HG03520 (cell line): ENCODE results near the gene NQO2.
"Not testable (repeated sequence)": the region's sequence is repeated elsewhere in the genome, so short reads cannot be mapped to it uniquely, and the experiment has no call there.

Experiments used
- ATAC-seq: cut with Tn5 transposase; IDR thresholded peaks from one replicate; pipeline ENCODE4 v1.9.1; 2021; ENCODE audit warnings: mild to moderate bottlenecking, moderate library complexity; ENCODE audit not compliant: unreplicated experiment

The NQO2 gene

DNA sequence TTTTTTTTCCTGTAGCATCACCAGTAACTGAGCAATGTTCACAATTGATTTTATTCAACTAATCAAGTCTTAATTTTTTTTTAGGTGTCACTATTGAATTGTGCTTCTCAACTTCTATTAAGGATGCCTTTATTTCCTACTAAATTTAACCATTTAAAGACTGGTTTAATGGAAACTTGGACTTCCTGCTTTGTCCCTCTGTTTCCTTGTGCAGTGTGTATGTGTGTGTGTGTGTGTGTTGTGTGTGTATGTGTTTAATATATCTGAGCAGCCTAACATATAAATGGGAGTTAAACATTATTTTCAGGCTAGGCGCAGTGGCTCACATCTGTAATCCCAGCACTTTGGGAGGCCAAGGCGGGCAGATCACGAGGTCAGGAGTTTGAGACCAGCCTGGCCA, 30.1 kb upstream of the NQO2 start:
- ATAC-seq, result no peak

GRCh38 chr6:2970034-2970685, 29.5 kb upstream of the NQO2 start:
- ATAC-seq, result no peak

DNA sequence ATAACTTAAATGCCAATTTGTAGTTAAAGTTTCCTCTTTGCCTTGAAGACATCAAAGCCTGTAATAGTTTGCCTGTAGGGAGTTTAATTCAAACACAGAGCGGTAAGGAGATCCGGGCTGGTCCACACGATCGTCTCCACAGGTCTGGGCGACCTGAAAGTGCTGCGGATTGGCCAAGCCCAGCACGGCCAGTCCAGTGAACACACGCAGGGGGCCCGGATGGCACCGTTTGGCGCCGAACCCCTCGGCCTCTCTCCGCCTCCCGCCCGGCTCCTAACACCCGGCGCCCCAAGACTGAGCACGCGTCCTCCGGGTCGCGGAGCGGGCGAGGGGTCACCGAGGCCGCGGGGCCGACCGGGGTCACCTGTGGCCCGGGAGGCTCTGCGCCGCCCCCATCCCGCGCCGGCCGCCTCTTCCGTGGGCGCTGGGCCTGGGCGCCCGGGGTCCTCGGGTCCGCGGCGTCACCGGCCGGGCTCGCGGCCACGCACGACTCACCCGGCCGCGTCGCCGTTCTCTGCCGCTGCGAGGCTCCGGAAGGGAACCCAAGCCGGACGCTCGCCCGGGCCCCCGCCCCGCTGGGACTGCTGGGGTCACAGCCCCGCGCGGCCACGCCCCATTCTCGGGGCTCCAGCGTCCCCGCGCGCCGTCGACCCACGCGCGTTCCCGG, 28.8 kb upstream of the NQO2 start:
- no peak for ATAC-seq

DNA sequence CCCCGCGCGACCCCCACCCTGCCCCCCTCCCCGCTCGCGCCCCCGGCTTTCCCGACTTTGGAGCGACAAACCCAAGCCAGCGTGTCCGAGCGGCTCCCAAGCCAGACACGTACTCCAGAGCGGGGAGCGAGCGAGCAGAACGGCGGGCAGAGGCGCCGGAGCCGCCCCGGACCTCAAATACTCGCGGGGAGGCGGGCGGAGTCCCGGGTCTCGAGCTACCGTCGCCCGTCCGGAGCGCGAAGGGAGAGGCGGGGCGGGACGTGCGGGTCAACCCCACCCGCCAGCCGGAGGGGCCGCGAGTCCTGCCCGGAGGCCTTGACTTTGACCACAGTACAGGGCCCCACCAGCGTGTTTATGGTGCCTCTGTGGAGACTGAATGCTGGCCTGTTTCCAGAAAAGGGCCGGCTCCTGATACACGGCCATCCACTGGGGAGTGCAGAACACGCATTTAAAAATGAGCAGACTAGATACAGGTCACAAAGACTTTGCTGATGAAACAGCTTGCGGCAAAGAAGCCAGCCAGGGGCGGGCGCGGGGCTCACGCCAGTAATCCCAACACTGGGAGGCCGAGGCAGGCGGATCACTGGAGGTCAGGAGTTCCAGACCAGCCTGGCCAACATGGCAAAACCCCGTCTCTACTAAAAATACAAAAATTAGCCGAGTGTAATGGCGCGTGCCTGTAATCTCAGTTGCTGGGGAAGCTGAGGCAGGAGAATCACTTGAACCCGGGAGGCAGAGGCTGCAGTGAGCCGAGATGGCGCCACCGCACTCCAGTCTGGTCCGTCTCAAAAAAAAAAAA, 28.1 kb upstream of the NQO2 start, which contains the start of gene SERPINB6:
SERPINB6 (minus strand) TSS at position 148 of the 799 bp plus-strand sequence. CDS start 12,235 bp downstream, outside the sequence.
- ATAC-seq, result no peak

DNA sequence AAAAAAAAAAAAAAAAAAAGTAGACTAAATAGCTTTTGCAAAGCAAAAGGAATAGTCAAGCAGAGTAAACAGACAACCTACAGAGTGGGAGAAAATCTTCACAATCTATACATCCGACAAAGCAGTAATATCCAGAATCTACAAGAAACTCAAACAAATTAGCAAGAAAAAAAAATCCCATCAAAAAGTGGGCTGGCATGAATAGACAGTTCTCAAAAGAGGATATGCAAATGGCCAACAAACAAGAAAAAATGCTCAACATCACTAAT, 27.5 kb upstream of the NQO2 start:
- not testable (repeated sequence) for ATAC-seq

GRCh38 chr6:2972685-2973084, 27.0 kb upstream of the NQO2 start:
- ATAC-seq, result not testable (repeated sequence)

DNA sequence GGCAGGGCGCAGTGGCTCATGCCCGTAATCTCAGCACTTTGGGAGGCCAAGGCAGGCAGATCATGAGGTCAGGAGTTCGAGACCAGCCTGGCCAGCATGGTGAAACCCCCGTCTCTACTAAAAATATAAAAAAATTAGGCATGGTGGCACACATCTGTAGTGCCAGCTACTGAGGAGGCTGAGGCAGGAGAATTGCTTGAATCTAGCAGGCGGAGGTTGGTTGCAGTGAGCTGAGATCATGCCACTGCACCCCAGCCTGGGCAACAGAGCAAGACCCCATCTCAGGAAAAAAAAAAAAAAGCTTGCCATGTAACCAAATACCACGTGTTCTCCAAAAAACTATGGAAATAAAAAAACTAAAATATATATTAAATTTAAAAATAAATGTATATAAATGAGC, 26.5 kb upstream of the NQO2 start:
- ATAC-seq, result not testable (repeated sequence)

DNA sequence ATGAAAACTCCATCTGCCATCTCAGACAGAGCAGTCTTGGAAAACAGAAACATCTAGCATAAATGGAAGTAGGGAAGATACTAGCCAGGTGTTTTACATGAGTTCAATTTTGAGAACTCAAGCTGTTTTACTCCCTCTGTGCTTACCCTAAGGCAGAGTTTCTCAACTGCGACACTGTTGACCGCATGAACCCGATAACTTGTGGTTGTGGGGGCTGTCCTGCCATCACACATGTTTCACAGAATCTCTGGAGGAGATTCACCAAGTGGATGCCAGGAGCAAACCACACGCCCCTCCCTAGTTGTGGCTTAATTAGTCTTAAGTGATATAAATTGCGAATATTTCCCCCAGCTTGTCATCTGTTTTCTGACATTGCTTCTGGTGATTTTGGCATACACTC, 26.0 kb upstream of the NQO2 start:
- no peak for ATAC-seq

DNA sequence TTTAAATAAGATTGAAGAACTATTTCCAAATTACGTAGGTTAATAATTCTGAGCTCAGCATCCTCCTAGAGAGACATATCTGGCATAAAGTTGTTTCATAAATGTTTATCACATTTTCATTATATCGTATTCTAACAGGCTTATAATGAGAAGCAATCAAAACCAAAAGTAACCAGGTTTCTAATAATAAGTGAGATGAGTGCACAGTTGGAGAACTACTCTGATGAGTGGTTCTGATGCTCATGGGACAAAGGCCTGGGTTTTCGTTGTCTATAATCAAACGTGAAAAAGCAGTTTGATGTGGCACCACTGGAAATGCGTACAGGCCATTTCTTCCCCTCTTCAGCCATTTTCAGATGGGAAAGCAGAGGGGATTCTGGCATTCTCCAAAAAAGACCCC, 23.6 kb upstream of the NQO2 start:
- no peak for ATAC-seq

GRCh38 chr6:2976571-2977085, 23.1 kb upstream of the NQO2 start:
- ATAC-seq, result no peak

DNA sequence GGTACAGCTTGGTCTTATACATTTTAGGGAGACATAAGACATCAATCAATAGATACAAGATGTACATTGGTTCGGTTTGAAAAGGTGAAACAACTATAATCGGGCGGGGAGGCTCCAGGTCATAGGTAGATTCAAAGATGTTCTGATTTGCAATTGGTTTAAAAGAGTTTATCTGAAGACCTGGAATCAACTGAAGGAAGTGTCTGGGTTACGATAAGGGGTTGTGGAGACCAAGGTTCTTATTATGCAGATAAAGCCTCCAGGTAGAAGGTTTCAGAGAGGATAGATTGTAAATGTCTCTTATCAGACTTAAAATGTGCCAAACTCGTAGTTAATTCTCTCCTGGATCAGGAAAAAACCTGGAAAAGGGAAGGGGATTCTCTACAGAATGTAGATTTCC, 22.4 kb upstream of the NQO2 start:
- ATAC-seq, result no peak

DNA sequence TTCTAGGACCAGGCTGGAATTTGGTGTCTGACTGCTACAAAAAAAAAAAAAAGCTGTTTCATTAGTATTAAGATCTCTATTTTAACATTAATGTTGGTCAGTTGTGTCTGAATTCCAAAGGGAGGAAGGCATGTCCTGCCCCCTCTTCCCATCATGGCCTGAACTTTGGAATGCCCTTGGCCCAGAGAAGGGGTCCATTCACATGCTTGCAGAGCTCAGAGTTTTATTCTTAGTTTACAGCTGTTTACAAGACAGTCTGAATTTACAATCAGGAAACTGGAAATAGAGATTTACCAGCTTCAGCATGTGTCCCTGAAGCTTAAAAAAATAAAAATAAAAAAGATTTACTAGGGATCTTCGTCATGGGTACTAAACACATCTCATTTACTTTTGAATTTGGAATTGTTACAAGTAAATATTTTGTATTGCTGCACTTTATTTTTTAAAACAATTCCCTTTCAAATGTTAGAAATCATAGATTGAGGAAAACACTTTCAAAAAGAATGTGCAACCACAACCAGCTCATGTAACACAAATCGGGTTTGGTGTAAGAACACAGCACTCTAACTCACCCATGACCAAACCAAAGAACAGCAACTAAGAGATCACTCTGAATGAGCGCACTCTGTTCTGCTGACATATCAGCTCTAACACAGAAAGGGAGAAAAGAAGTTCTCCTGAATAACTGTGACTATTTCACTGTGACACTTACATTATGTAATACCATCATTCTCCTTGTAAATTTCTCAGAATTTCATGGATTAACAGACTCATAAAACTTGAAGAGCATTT, 21.7 kb upstream of the NQO2 start:
- ATAC-seq, result no peak

DNA sequence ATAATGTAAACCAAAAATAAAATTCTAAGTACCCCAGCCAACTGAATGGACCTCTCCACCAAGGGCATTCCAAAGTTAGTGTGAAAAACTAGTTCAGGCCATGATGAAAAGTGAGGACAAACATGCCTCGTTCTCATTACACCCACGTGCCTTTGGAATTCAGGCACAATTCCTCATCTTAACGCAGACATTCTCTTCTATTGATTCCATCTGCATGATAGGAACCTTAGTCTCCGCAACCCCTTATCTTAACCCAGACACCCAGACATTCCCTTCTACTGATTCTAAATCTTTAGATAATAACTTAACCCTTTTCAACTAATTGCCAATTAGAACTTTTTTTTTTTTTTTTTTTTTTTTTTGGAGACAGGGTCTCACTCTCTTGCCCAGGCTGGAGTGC, 20.8 kb upstream of the NQO2 start:
- ATAC-seq, result no peak

GRCh38 chr6:2979819-2980464, 19.8 kb upstream of the NQO2 start:
- no peak for ATAC-seq

DNA sequence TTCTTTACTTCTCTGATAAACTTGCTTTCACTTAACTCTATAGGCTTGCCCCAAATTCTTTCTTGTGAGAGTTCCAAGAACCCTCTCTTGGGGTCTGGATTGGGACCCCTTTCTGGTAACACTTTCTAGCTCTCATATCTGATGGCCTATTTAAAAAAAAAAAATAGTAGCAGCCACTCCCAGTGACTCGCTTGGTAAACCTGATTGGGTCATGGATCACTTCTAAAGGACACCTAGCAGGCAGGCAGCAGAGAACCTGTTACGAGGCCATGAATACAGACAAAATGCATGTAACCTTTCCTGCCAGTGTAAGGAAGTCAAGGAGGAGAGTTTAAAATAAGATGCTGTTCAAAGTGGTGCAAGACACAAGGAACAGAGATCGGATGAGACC, 19.2 kb upstream of the NQO2 start:
- ATAC-seq, result no peak

- no peak for ATAC-seq
These were observed 17.1 kb upstream of the NQO2 start for GRCh38 chr6:2982426-2983117.

GRCh38 chr6:2984738-2985406, 14.8 kb upstream of the NQO2 start:
- ATAC-seq, result no peak

GRCh38 chr6:2986722-2987221, 12.9 kb upstream of the NQO2 start:
- no peak for ATAC-seq

DNA sequence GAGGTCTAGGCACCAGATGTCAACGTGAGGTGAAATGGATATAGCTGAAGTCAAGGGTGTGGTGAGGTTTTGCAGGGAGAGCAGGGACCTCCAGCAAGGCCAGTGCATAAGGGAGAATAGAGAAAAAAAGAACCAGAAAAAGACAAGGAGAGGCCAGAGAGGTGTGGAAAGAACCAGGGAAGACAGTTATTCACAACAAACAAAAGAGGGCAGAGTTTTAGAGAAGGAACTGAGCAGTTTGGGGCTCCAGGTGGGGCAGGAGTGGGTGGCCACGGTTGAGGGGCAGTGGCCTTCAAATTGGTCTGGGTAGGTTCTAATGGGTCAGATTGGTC, 11.6 kb upstream of the NQO2 start:
- ATAC-seq, result no peak
